Measurements from ENCODE around the gene S100G.
A peak's percentile ranks its signal among the peaks of the same experiment; 100 is the strongest.

Gene S100G

GRCh38 chrX:16633754-16634153 lies 16.2 kb upstream of the S100G start:
- no peak overlapping the region for H3K4me3 ChIP-seq (ENCODE audit: low read depth, low read length)
- peak; percentile 25 for DNase-seq (ENCODE audit: low read depth, low spot score)
- TF ChIP-seq, protein P1, sequence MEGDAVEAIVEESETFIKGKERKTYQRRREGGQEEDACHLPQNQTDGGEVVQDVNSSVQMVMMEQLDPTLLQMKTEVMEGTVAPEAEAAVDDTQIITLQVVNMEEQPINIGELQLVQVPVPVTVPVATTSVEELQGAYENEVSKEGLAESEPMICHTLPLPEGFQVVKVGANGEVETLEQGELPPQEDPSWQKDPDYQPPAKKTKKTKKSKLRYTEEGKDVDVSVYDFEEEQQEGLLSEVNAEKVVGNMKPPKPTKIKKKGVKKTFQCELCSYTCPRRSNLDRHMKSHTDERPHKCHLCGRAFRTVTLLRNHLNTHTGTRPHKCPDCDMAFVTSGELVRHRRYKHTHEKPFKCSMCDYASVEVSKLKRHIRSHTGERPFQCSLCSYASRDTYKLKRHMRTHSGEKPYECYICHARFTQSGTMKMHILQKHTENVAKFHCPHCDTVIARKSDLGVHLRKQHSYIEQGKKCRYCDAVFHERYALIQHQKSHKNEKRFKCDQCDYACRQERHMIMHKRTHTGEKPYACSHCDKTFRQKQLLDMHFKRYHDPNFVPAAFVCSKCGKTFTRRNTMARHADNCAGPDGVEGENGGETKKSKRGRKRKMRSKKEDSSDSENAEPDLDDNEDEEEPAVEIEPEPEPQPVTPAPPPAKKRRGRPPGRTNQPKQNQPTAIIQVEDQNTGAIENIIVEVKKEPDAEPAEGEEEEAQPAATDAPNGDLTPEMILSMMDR (IDR thresholded peaks at IDR 0.05; ENCODE audit: low read depth, low read length) = no peak
- in situ Hi-C loops (cut with HindIII; ENCODE audit: low sequenced_read_pairs) = no loop called here

- in situ Hi-C loops (cut with HindIII; ENCODE audit: low sequenced_read_pairs) = no loop called here
- DNase-seq (ENCODE audit: low read depth, low spot score) = no peak
- H3K4me3 ChIP-seq (ENCODE audit: low read depth, low read length) = no peak overlapping the region
- TF ChIP-seq, protein P1 (IDR thresholded peaks at IDR 0.05; ENCODE audit: low read depth, low read length) = no peak
Observed at GRCh38 chrX:16635040-16635439, 14.9 kb upstream of the S100G start.

DNA sequence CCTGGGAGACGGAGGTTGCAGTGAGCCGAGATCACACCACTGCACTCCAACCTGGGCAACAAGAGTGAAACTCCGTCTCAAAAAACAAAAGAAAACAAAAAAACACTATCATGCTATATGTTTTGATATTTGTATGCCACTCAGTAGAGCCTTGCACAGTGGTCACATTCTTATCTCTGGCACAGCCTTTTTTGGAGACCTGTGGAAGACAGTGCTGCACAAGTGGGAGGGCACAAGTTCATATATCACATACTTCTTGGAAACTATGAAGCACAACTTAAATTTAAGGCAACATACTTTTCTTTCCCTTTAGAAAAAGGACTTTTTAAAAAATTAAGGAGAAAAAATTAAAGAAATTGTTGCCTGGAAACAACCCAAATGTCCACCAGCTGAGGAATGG lies 14.4 kb upstream of the S100G start:
- TF ChIP-seq, protein P1 (IDR thresholded peaks at IDR 0.05; ENCODE audit: low read depth, low read length) = no peak
- in situ Hi-C loops (cut with HindIII; ENCODE audit: low sequenced_read_pairs) = no loop called here
- DNase-seq (ENCODE audit: low read depth, low spot score) = no peak
- H3K4me3 ChIP-seq (ENCODE audit: low read depth, low read length) = no peak overlapping the region

GRCh38 chrX:16638533-16638932 lies 11.4 kb upstream of the S100G start:
- in situ Hi-C loops (cut with HindIII; ENCODE audit: low sequenced_read_pairs) = no loop called here
- peak; percentile 27 for DNase-seq (ENCODE audit: low read depth, low spot score)
- no peak overlapping the region for H3K4me3 ChIP-seq (ENCODE audit: low read depth, low read length)
- TF ChIP-seq, protein P1 (IDR thresholded peaks at IDR 0.05; ENCODE audit: low read depth, low read length) = no peak

DNA sequence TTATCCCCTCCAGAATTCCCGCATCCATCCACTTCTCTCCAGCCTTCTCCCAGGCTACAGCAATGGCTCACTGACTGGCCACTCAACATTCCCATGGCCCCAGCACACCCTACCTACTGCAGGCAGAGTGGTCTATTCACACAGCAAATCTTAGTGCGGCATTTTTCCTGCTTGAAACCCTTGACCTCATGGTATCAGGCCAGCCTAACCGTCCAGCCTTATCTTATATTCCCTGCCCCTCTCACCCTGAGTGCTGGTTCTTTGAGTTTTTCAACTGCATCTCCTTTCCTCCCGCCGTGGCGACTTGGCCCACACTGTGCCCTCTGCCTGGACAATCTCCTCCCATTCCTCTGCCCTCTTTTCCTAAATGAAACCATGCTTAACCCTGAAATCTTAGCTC lies 10.0 kb upstream of the S100G start:
- TF ChIP-seq, protein P1 (IDR thresholded peaks at IDR 0.05; ENCODE audit: low read depth, low read length) = no peak
- in situ Hi-C loops (cut with HindIII; ENCODE audit: low sequenced_read_pairs) = no loop called here
- H3K4me3 ChIP-seq (ENCODE audit: low read depth, low read length) = no peak overlapping the region
- no peak for DNase-seq (ENCODE audit: low read depth, low spot score)

DNA sequence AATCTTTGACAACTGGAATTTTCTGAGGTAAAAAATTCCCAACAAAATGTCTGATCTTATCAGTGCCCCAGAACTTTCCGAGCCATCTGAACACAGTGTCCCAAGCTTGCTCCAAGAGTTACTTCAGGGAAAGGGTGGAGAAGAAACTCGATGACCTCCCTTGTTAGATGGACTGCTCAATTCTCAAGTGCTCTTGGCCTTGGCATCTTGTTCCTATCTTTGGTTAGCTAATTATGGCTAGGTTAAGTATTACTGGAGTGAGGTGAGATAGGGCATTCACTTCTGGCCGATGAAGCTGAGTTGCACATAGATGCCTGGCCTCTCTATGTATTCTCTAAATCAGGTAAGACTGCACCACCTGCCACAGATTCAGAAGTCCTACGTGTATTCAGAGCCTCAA lies 9.1 kb upstream of the S100G start:
- TF ChIP-seq, protein P1 (IDR thresholded peaks at IDR 0.05; ENCODE audit: low read depth, low read length) = no peak
- in situ Hi-C loops (cut with HindIII; ENCODE audit: low sequenced_read_pairs) = no loop called here

GRCh38 chrX:16643176-16643575 lies 6.8 kb upstream of the S100G start:
- no peak for DNase-seq (ENCODE audit: low read depth, low spot score)
- H3K4me3 ChIP-seq (ENCODE audit: low read depth, low read length) = no peak overlapping the region
- TF ChIP-seq, protein P1 (IDR thresholded peaks at IDR 0.05; ENCODE audit: low read depth, low read length) = no peak
- in situ Hi-C loops (cut with HindIII; ENCODE audit: low sequenced_read_pairs) = no loop called here

More for the DNA sequence above, 9.1 kb upstream of the S100G start:
- no peak overlapping the region for H3K4me3 ChIP-seq (ENCODE audit: low read depth, low read length)
- no peak for DNase-seq (ENCODE audit: low read depth, low spot score)
